ENCODE results near the gene SEMA5A. TPM values are rescaled to one million over a fixed set of nuclear protein-coding genes. Genes with fewer than 3 reads are reported as not detected.

The SEMA5A gene
- total and polyA plus RNA-seq, 7 donors = 0.24 to 3.9 (median 0.66) TPM

DNA sequence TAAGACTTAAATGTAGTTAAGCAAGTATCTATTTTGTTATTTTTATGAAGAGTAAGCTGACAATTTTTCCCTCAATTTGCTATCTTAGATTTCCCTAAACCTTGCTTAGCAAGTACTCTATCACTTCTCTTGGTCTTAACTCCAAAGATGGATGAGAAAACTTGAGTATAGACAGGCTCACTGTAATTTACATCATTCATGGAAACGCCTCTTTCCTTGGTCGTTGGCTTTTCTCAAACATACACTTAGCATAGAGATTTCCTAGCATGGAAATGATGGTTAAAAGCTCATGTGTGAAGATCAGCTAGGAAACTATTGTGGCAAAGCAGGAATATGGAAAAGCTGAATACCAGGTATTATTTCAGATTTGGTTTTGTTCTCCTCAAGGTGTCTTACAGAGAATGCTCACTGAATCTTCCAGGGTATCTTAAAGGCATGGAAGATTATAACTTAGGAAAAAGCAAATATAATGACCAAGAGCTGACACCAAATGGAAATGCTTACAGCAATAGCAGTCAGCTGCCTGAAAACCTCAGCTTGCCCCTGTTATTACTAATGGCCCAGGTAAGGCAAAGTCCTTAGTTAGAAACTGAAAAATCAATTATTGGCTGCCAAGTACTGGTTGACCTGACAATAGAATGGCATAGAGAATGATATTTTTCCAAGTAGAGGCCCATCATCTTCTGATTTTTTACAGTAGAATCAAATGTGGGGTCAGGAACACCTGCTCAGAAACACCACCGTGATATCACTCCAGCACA is 84.8 kb downstream of the SEMA5A start:
- intact Hi-C loops (cut with DNase I) = no loop called here
- no peaks in the 10 kb centered on the region for H3K4me1 ChIP-seq
- peaks cover 4% of the 10 kb centered on the region for H3K9me3 ChIP-seq
- 81 to 90% (median 89%) methylated on average over 3 of the region's 3 CpGs for WGBS, 3 donors
- H3K27me3 ChIP-seq (ENCODE audit: insufficient read depth in 3 of 3, low read length in 2 of 3) = no peaks in the 10 kb centered on the region
- no peak for TF ChIP-seq CTCF (IDR thresholded peaks at IDR 0.05)
- no peak overlapping the region for H3K4me3 ChIP-seq
- no peak overlapping the region for H3K27ac ChIP-seq
- no peak for DNase-seq
- no peaks in the 10 kb centered on the region for H3K36me3 ChIP-seq (ENCODE audit: insufficient read depth in 1 of 2, low read depth in 1 of 2)
- ATAC-seq = no peak

DNA sequence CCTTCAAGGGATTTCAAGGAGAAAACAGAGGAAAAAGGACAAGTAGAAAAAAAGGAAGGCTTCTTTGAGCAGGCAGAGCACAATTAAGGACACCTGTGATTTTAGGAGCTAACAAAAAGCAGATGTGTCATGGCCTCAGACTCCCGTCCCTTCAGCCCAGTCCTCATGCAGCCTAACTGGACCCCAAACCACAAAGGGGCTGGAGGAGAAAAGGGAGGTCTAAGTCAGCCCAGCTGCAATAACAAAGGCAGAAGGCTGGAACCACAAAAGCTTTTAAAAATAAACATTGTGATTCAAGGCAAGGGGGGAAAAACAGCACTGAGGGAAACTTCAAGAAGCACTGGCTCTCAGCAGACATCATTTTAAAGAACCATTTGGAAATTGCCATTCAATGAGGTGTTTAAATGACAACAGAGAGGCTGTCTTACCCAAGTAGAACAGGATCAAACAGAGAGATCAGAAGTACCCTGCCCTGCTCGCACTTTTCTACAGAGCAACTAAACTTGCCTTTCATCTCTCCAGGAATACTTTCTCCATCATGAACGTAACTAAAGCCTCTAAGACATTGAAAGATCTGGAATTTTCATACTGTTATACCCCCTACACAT is 89.3 kb downstream of the SEMA5A start:
- intact Hi-C loops (cut with DNase I) = no loop called here
- Histone ChIP-seq H3K27me3 (ENCODE audit: insufficient read depth in 3 of 3, low read length in 2 of 3) (no peaks in the 10 kb centered on the region), H3K4me1 (no peaks in the 10 kb centered on the region), H3K27ac (no peak overlapping the region), H3K9me3 (peaks cover 4% of the 10 kb centered on the region), H3K36me3 (ENCODE audit: insufficient read depth in 1 of 2, low read depth in 1 of 2) (no peaks in the 10 kb centered on the region), H3K4me3 (no peak overlapping the region)
- no peak for DNase-seq
- no peak for ATAC-seq
- TF ChIP-seq CTCF (IDR thresholded peaks at IDR 0.05) = no peak
- 71 to 78% (median 72%) methylated on average over 3 of the region's 3 CpGs for WGBS, 3 donors

DNA sequence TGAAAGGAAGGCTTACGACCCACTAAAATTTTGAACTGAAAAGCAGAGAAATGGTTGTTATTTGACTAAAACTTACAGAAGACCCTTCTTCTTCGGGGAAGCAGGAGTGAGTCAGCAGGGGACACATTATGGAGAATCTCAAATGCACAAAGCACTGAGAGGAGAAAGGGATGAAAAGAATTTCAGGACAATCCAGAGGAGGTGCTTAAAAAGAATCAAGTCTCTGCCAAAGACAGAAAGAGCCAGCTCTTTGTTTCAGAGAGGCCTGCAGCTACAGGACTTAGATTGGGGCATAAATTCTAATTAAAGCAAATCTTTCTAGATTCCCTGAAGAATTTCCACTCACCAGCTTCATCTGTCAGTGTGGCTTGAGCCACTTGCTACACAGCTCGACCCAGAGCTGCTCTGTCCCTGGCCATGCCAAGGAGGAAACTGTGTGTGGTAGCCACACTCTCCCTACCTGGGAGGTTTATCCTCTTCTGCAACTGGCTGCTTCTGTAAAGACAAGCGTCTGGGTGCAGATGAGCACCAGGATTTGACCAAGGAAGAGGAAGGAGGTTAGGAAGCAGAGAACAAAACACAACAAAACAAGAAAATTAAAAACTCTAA is 89.9 kb downstream of the SEMA5A start:
- no peaks in the 10 kb centered on the region for H3K4me1 ChIP-seq
- H3K9me3 ChIP-seq = peaks cover 4% of the 10 kb centered on the region
- ATAC-seq (no peak), DNase-seq (no peak)
- no peaks in the 10 kb centered on the region for H3K27me3 ChIP-seq (ENCODE audit: insufficient read depth in 3 of 3, low read length in 2 of 3)
- intact Hi-C loops (cut with DNase I) = no loop called here
- no peak overlapping the region for H3K4me3 ChIP-seq
- no peak overlapping the region for H3K27ac ChIP-seq
- no peaks in the 10 kb centered on the region for H3K36me3 ChIP-seq (ENCODE audit: insufficient read depth in 1 of 2, low read depth in 1 of 2)
- no peak for TF ChIP-seq CTCF (IDR thresholded peaks at IDR 0.05)
- WGBS, 3 donors = 54 to 59% (median 56%) methylated on average over 4 of the region's 4 CpGs

- Histone ChIP-seq H3K27ac (no peak overlapping the region), H3K9me3 (peaks cover 4% of the 10 kb centered on the region), H3K4me1 (no peaks in the 10 kb centered on the region), H3K36me3 (ENCODE audit: insufficient read depth in 1 of 2, low read depth in 1 of 2) (no peaks in the 10 kb centered on the region), H3K4me3 (no peak overlapping the region), H3K27me3 (ENCODE audit: insufficient read depth in 3 of 3, low read length in 2 of 3) (no peaks in the 10 kb centered on the region)
- 73 to 82% (median 81%) methylated on average over 3 of the region's 3 CpGs for WGBS, 3 donors
- intact Hi-C loops (cut with DNase I) = no loop called here
- DNase-seq = no peak
- TF ChIP-seq CTCF (IDR thresholded peaks at IDR 0.05) = no peak
- no peak for ATAC-seq
Observed at GRCh38 chr5:9454491-9454890, 91.4 kb downstream of the SEMA5A start.
